Measurements from ENCODE around the gene MTG1.
"Not testable (repeated sequence)": the region's sequence is repeated elsewhere in the genome, so short reads cannot be mapped to it uniquely, and the experiment has no call there.

MTG1 gene

GRCh38 chr10:133379152-133379800 lies 14.7 kb upstream of the MTG1 start, which contains the start of gene PAOX:
PAOX (plus strand) TSS chr10:133379262; CDS start chr10:133379317, 55 bp downstream.
- DNase-seq, result no peak

- DNase-seq, result no peak
Observed at GRCh38 chr10:133379801-133380666, 13.9 kb upstream of the MTG1 start.

GRCh38 chr10:133381036-133381435 lies 12.9 kb upstream of the MTG1 start:
- DNase-seq, result no peak

- no peak for DNase-seq
Observed at GRCh38 chr10:133383551-133383950, 10.4 kb upstream of the MTG1 start.

GRCh38 chr10:133384071-133384470 lies 9.9 kb upstream of the MTG1 start:
- DNase-seq, result no peak

GRCh38 chr10:133385214-133385613 lies 8.7 kb upstream of the MTG1 start:
- no peak for DNase-seq

- DNase-seq, result not testable (repeated sequence)
Observed at GRCh38 chr10:133386951-133387350, 7.0 kb upstream of the MTG1 start.

GRCh38 chr10:133388236-133388972 lies 5.6 kb upstream of the MTG1 start:
- DNase-seq, result no peak

GRCh38 chr10:133388973-133389818 lies 4.8 kb upstream of the MTG1 start:
- DNase-seq, result no peak

GRCh38 chr10:133390597-133391248 lies 3.2 kb upstream of the MTG1 start:
- DNase-seq, result no peak

GRCh38 chr10:133391249-133391635 lies 2.7 kb upstream of the MTG1 start:
- DNase-seq, result no peak

GRCh38 chr10:133391761-133392518 lies 2.0 kb upstream of the MTG1 start:
- DNase-seq, result no peak

- no peak for DNase-seq
Observed at GRCh38 chr10:133393401-133394063, 425 bp upstream of the MTG1 start.

- DNase-seq, result no peak
Observed at GRCh38 chr10:133394801-133395221, 854 bp downstream of the MTG1 start.

- no peak for DNase-seq
Observed at GRCh38 chr10:133396035-133396624, 2.2 kb downstream of the MTG1 start.

- DNase-seq, result no peak
Observed at GRCh38 chr10:133397938-133398337, 4.0 kb downstream of the MTG1 start.

- no peak for DNase-seq
Observed at GRCh38 chr10:133399123-133399601, 5.2 kb downstream of the MTG1 start.

GRCh38 chr10:133400624-133401424 lies 6.9 kb downstream of the MTG1 start:
- DNase-seq, result no peak

GRCh38 chr10:133401500-133401899 lies 7.5 kb downstream of the MTG1 start:
- no peak for DNase-seq
